Activated T-cell treated with anti-CD3 and anti-CD28 coated beads for 24 hours (primary cell): Measurements from ENCODE around the gene SNRNP48.

Source experiments
- DNase-seq: peaks from one replicate; pipeline ENCODE4 v3.0.0-alpha.2; 2020; ENCODE audit warnings: low read depth

SNRNP48 gene

GRCh38 chr6:7594579-7595125 is 4.7 kb downstream of the SNRNP48 start:
- DNase-seq, result no peak

- DNase-seq, result no peak
Observed at GRCh38 chr6:7604003-7604402, 14.0 kb downstream of the SNRNP48 start.

GRCh38 chr6:7604506-7604905 is 14.5 kb downstream of the SNRNP48 start:
- DNase-seq, result no peak

DNA sequence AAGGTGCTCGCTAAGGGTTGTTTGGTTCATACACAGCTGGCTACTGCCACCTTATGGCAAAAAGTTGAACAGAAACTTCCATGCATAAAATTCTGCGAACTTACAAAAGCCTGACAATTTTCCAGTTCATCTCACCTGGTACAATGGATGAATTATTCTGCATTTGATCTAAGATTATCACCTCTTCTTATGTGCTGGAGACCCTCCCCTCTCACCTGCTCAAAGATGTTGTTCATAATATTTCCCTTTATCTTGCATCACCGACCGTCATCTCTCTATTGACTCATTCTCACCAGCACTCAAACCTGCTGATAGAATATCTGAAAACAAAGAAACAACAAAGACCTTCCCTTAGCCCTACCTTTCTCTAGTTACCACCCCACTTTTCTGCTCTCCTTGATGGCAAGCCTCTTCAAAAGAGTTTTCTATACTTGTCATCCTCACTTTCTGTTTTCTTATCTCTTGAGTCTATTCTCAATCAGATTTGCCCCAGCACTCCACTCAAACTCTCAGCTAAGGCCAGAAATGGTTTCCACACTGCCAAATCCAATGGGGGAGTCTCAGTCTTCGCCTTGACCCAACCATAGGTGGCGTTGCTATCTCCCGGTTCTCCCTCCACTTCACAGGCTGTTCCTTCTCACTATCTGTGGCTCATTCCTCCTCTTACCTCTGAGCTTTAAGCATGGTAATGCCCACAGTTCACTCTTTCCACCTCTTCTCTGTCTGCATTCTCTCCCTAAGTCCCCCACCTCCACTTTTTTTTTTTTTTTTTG is 25.8 kb downstream of the SNRNP48 start:
- peak; percentile 16 for DNase-seq

- DNase-seq, result no peak
Observed at GRCh38 chr6:7617801-7618764, 28.1 kb downstream of the SNRNP48 start.

DNA sequence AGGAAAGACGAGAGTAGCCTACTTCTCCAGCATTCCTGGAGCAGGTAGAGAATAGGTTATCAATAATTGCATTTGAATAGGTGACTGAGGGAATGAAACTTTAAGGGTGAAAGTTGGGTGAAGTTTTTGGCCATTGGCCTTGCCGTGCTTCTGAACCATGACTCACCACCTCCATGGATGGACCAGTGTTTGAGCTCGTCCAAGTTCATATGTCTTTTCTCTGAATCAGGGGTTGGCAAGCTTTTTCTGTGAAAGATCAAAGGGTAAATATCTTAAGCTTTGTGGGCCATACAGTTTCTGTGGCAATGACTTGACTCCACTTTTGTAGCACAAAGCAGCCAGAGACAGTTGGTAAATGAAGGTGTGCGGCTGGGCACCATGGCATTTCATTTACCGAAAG is 31.8 kb downstream of the SNRNP48 start:
- DNase-seq, result no peak

GRCh38 chr6:7624796-7625710 is 35.1 kb downstream of the SNRNP48 start:
- no peak for DNase-seq

DNA sequence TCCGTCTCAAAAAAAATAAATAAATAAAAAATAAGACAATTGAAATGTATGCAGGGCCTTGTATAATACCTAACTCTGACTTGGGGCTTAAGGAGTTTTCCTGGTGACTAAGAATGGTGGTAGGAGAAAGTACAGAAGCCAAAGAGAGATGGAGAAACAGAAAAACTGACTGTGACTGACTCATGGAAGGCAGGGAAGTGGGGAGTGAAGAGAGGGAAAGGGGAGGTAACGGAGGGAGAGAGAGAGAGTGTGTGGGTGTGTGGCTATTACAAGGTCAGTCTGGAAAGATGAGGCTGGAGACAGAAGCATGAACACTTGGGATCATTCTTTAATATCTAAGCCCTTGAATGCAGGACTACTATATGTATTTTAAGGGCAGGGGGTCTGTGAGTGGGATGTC is 38.5 kb downstream of the SNRNP48 start:
- no peak for DNase-seq

GRCh38 chr6:7628909-7629308 is 38.9 kb downstream of the SNRNP48 start:
- no peak for DNase-seq

GRCh38 chr6:7629321-7629720 is 39.3 kb downstream of the SNRNP48 start:
- DNase-seq, result no peak

- DNase-seq, result no peak
Observed at GRCh38 chr6:7630792-7631191, 40.8 kb downstream of the SNRNP48 start.

GRCh38 chr6:7631466-7631865 is 41.5 kb downstream of the SNRNP48 start:
- DNase-seq, result no peak

- DNase-seq, result no peak
Observed at GRCh38 chr6:7632501-7633290, 42.7 kb downstream of the SNRNP48 start.

GRCh38 chr6:7633361-7633760 is 43.4 kb downstream of the SNRNP48 start:
- no peak for DNase-seq

DNA sequence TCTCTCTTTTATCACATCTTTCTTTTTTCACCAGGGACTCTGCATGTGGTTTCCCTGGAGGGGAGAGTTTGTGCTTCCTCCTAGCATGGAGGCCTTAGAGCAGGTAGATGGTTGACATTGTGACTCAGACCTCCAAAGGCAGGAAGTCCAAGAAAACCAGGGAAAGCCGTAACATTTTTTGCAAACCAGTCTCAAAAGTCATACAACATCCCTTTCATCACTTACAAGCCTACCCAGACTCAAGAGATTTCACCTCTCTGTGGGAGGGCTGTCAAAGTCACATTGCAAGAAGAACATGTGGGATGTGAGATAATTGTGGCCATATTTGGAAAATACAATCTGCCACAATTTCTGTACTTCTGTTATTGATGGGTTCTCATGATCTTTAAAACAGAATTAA is 46.2 kb downstream of the SNRNP48 start:
- DNase-seq, result no peak

GRCh38 chr6:7637533-7637932 is 47.5 kb downstream of the SNRNP48 start:
- DNase-seq, result no peak

- no peak for DNase-seq
Observed at GRCh38 chr6:7639427-7639826, 49.4 kb downstream of the SNRNP48 start.

GRCh38 chr6:7640016-7640415 is 50.0 kb downstream of the SNRNP48 start:
- DNase-seq, result no peak

- DNase-seq, result no peak
Observed at GRCh38 chr6:7640607-7641577, 50.9 kb downstream of the SNRNP48 start.

- DNase-seq, result no peak
Observed at GRCh38 chr6:7642791-7643190, 52.8 kb downstream of the SNRNP48 start.
